GM12891 (cell line): ENCODE results near the gene STAP2.
"Not testable (repeated sequence)": the region's sequence is repeated elsewhere in the genome, so short reads cannot be mapped to it uniquely, and the experiment has no call there.

ENCODE experiments used
- PAX5 ChIP-seq: IDR thresholded peaks from 2 replicates; pipeline ENCODE4 v1.6.1; 2011; ENCODE audit warnings: low read length, moderate library complexity, mild to moderate bottlenecking; ENCODE audit not compliant: insufficient read depth, severe bottlenecking
- POLR2A ChIP-seq: IDR thresholded peaks from 2 replicates; pipeline ENCODE4 v1.6.1; 2011; ENCODE audit warnings: low read depth, low read length, control low read depth
- POLR2AphosphoS5 ChIP-seq: IDR thresholded peaks from 2 replicates; pipeline ENCODE4 v1.6.1; 2011; ENCODE audit warnings: low read depth, low read length, control low read depth
- POU2F2 ChIP-seq: IDR thresholded peaks from 2 replicates; pipeline ENCODE4 v1.6.1; 2011; ENCODE audit warnings: low read depth, mild to moderate bottlenecking, control low read depth, low read length, moderate library complexity
- SPI1 ChIP-seq: IDR thresholded peaks from 2 replicates; pipeline ENCODE4 v1.6.1; 2011; ENCODE audit warnings: low read depth, low read length, control low read depth
- TAF1 ChIP-seq: IDR thresholded peaks from 2 replicates; pipeline ENCODE4 v1.6.1; 2011; ENCODE audit warnings: low read depth, low read length, control low read depth

DNA sequence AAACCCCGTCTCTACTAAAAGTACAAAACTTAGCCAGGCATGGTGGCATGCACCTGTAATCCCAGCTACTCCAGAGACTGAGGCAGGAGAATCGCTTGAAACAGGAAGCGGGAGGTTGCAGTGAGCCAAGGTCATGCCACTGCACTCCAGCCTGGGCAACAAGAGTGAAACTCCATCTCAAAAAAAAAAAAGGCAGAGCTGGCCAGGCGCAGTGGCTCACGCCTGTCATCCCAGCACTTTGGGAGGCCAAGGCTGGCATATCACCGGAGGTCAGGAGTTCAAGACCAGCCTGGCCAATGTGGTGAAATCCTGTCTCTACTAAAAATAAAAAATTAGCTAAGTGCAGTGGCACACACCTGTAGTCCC is 64.3 kb downstream of the STAP2 start:
- not testable (repeated sequence) for TF ChIP-seq POLR2A, POLR2AphosphoS5, PAX5, TAF1, SPI1, POU2F2
